Superior temporal gyrus (tissue), 1 donor: ENCODE results near the gene HOXA10.

ENCODE experiments used
- DNase-seq: peaks from one replicate; pipeline ENCODE4 v3.0.0-alpha.2; 2016; ENCODE audit errors: extremely low spot score

Gene HOXA10

GRCh38 chr7:27191833-27192545 lies 17.9 kb upstream of the HOXA10 start:
- DNase-seq: no peak

- DNase-seq: no peak
These were observed 17.1 kb upstream of the HOXA10 start for GRCh38 chr7:27191161-27191731.

- no peak for DNase-seq
These were observed 16.1 kb upstream of the HOXA10 start for GRCh38 chr7:27189997-27190748.

GRCh38 chr7:27189295-27189996 lies 15.3 kb upstream of the HOXA10 start:
- no peak for DNase-seq

GRCh38 chr7:27188386-27189294 lies 14.5 kb upstream of the HOXA10 start:
- DNase-seq: no peak

GRCh38 chr7:27187475-27188385 lies 13.6 kb upstream of the HOXA10 start:
- no peak for DNase-seq

GRCh38 chr7:27186668-27187474 lies 12.8 kb upstream of the HOXA10 start:
- no peak for DNase-seq

- no peak for DNase-seq
These were observed 11.9 kb upstream of the HOXA10 start for GRCh38 chr7:27185854-27186667.

- DNase-seq: no peak
These were observed 11.1 kb upstream of the HOXA10 start, which contains the start of gene HOXA11 for GRCh38 chr7:27185013-27185853. TSS of gene HOXA11 (minus strand) at chr7:27185232. CDS start at chr7:27185144, 88 bp downstream.

- DNase-seq: no peak
These were observed 10.4 kb upstream of the HOXA10 start for GRCh38 chr7:27184337-27185012.

GRCh38 chr7:27183682-27184336 lies 9.7 kb upstream of the HOXA10 start:
- DNase-seq: no peak

GRCh38 chr7:27182861-27183681 lies 9.0 kb upstream of the HOXA10 start:
- no peak for DNase-seq

GRCh38 chr7:27182285-27182841 lies 8.2 kb upstream of the HOXA10 start:
- no peak for DNase-seq

- no peak for DNase-seq
These were observed 7.7 kb upstream of the HOXA10 start for GRCh38 chr7:27181795-27182275.
